Tibial nerve (tissue), 4 donors: ENCODE measurements around the gene KCNJ9. TPM values are rescaled to one million over a fixed set of nuclear protein-coding genes. Genes with fewer than 3 reads are reported as not detected.

Source experiments
- DNase-seq, 2 donors: peaks; one replicate each; pipeline ENCODE4 v3.0.0-alpha.2; 2019; ENCODE audit warnings: low spot score in 2 of 2
- H3K27ac ChIP-seq, 4 donors: fragments of 200-600 bp; sonication (generic) in 3 of 4; one replicate each; pipeline ENCODE4 v1.5.1; 2017 to 2019; ENCODE audit warnings: mild to moderate bottlenecking in 1 of 4
- H3K27me3 ChIP-seq, 2 donors: fragments of 200-600 bp; sonication (generic) in 1 of 2; one replicate each; pipeline versions ENCODE4 v1.5.1 to v1.6.0; 2017 to 2019
- H3K36me3 ChIP-seq, 3 donors: fragments of 200-600 bp; sonication (generic); one replicate each; pipeline ENCODE4 v1.5.1; 2018 to 2019
- H3K4me1 ChIP-seq, 4 donors: fragments of 200-600 bp; sonication (generic) in 3 of 4; one replicate each; pipeline ENCODE4 v1.5.1; 2017 to 2019
- H3K4me3 ChIP-seq, 4 donors: fragments of 200-600 bp; sonication (generic) in 3 of 4; one replicate each; pipeline ENCODE4 v1.5.1; 2017 to 2019; ENCODE audit warnings: mild to moderate bottlenecking in 1 of 4, moderate library complexity in 1 of 4
- H3K9me3 ChIP-seq, 4 donors: fragments of 200-600 bp; sonication (generic) in 3 of 4; one replicate each; pipeline ENCODE4 v1.5.1; 2017 to 2019
- CTCF ChIP-seq, 5 experiments: fragments of 200-600 bp in 3 of 5; fragments of 450-650 bp in 2 of 5; sonication (generic) in 3 of 5; IDR thresholded peaks; one replicate each; pipeline ENCODE4 v1.5.1; 2016 to 2019; ENCODE audit warnings: antibody characterized with exemption in 5 of 5, mild to moderate bottlenecking in 3 of 5, moderate library complexity in 2 of 5
- EP300 ChIP-seq, 2 donors: sonication (generic); formaldehyde crosslinking; IDR thresholded peaks; one replicate each; pipeline ENCODE4 v1.6.1; 2017; ENCODE audit warnings: antibody characterized with exemption in 2 of 2, mild to moderate bottlenecking in 1 of 2
- POLR2A ChIP-seq, 2 donors: fragments of 450-650 bp; IDR thresholded peaks; one replicate each; pipeline ENCODE4 v1.6.1; 2017; ENCODE audit warnings: antibody characterized with exemption in 2 of 2, mild to moderate bottlenecking in 2 of 2, moderate library complexity in 2 of 2
- WGBS, 2 donors: methylation state at CpG; one replicate each; pipeline ENCODE4 v1.1.5; 2018; 5-methylcytosine and 5-hydroxymethylcytosine counted together
- total RNA-seq, 4 donors: library from RNA; depleted of rRNA; stranded (reverse); fragments of >200 nt; gene quantifications; one replicate each; pipeline ENCODE4 v1.1.0, GENCODE V29; 2016

KCNJ9 gene
- total RNA-seq, 4 donors from 2014 or later = 0.60 TPM; not detected in 3

- Histone ChIP-seq H3K4me1 (peaks cover 0 to 21% (median 0%) of the 10 kb centered on the region in 4 donors), H3K9me3 (no peaks in the 10 kb centered on the region), H3K27me3 (peaks cover 0 to 44% of the 10 kb centered on the region in 2 donors), H3K36me3 (peaks cover 0 to 21% (median 0%) of the 10 kb centered on the region in 3 donors), H3K27ac (no peak overlapping the region), H3K4me3 (peak overlapping the region in 3 of 4 donors; percentile 18 to 43 (median 28))
- TF ChIP-seq CTCF (IDR thresholded peaks at IDR 0.05) (peak; percentile 37 to 74 (median 62)), POLR2A (IDR thresholded peaks at IDR 0.05) (no peak), EP300 (IDR thresholded peaks at IDR 0.05) (no peak)
- WGBS, 2 donors = 45 to 47% methylated on average over 79 to 84 of the region's 96 CpGs
- peak; percentile 62 to 71 for DNase-seq
These were observed 2.8 kb downstream of the KCNJ9 start for GRCh38 chr1:160083968-160084770.

GRCh38 chr1:160084771-160085321 is 3.5 kb downstream of the KCNJ9 start:
- TF ChIP-seq POLR2A (IDR thresholded peaks at IDR 0.05) (no peak), EP300 (IDR thresholded peaks at IDR 0.05) (no peak)
- WGBS, 2 donors = 79 to 87% methylated on average over 30 of the region's 30 CpGs
- Histone ChIP-seq H3K9me3 (no peaks in the 10 kb centered on the region), H3K27me3 (peaks cover 0 to 39% of the 10 kb centered on the region in 2 donors), H3K27ac (no peak overlapping the region), H3K4me3 (no peak overlapping the region), H3K36me3 (peaks cover 0 to 28% (median 0%) of the 10 kb centered on the region in 3 donors), H3K4me1 (peaks cover 0 to 21% (median 0%) of the 10 kb centered on the region in 4 donors)
- no peak for DNase-seq

- DNase-seq = peak; percentile 70 to 78
- Histone ChIP-seq H3K27me3 (peaks cover 0 to 28% of the 10 kb centered on the region in 2 donors), H3K4me3 (no peak overlapping the region), H3K4me1 (peaks cover 0 to 21% (median 0%) of the 10 kb centered on the region in 4 donors), H3K9me3 (no peaks in the 10 kb centered on the region), H3K27ac (peak overlapping the region; percentile 50 to 81 (median 54)), H3K36me3 (peaks cover 0 to 38% (median 0%) of the 10 kb centered on the region in 3 donors)
- WGBS, 2 donors = 44 to 45% methylated on average over 19 of the region's 19 CpGs
- TF ChIP-seq CTCF (IDR thresholded peaks at IDR 0.05) (peak; percentile 79 to 92 (median 81)), POLR2A (IDR thresholded peaks at IDR 0.05) (no peak), EP300 (IDR thresholded peaks at IDR 0.05) (peak in 1 of 2 donors; percentile 25)
These were observed 4.5 kb downstream of the KCNJ9 start for GRCh38 chr1:160085686-160086455.

GRCh38 chr1:160086456-160086892 is 5.1 kb downstream of the KCNJ9 start:
- H3K27ac ChIP-seq = peak overlapping the region; percentile 50 to 81 (median 54)
- no peaks in the 10 kb centered on the region for H3K9me3 ChIP-seq
- DNase-seq = no peak
- H3K27me3 ChIP-seq = peaks cover 0 to 22% of the 10 kb centered on the region in 2 donors
- 60 to 69% methylated on average over 5 of the region's 5 CpGs for WGBS, 2 donors
- H3K4me3 ChIP-seq = no peak overlapping the region
- peaks cover 0 to 44% (median 0%) of the 10 kb centered on the region in 3 donors for H3K36me3 ChIP-seq
- peaks cover 0 to 19% (median 0%) of the 10 kb centered on the region in 4 donors for H3K4me1 ChIP-seq
- TF ChIP-seq CTCF (IDR thresholded peaks at IDR 0.05) = no peak
- no peak for TF ChIP-seq POLR2A (IDR thresholded peaks at IDR 0.05)
- TF ChIP-seq EP300 (IDR thresholded peaks at IDR 0.05) = peak in 1 of 2 donors; percentile 13

GRCh38 chr1:160087118-160087662 is 5.9 kb downstream of the KCNJ9 start:
- peaks cover 0 to 15% of the 10 kb centered on the region in 2 donors for H3K27me3 ChIP-seq
- peaks cover 0 to 17% (median 0%) of the 10 kb centered on the region in 4 donors for H3K4me1 ChIP-seq
- no peaks in the 10 kb centered on the region for H3K9me3 ChIP-seq
- peaks cover 0 to 51% (median 0%) of the 10 kb centered on the region in 3 donors for H3K36me3 ChIP-seq
- TF ChIP-seq CTCF (IDR thresholded peaks at IDR 0.05) (no peak), EP300 (IDR thresholded peaks at IDR 0.05) (no peak)
- WGBS, 2 donors = 92 to 95% methylated on average over 12 of the region's 12 CpGs
- DNase-seq = no peak
- no peak overlapping the region for H3K4me3 ChIP-seq
- peak overlapping the region in 2 of 4 donors; percentile 50 to 81 for H3K27ac ChIP-seq
